H9 (cell line): ENCODE results near the gene CD300A. TPM values are rescaled to one million over a fixed set of nuclear protein-coding genes. Genes with fewer than 3 reads are reported as not detected.

Experiments used
- DNase-seq: peaks from one replicate; pipeline ENCODE4 v3.0.0-alpha.2; 2017
- H2AFZ ChIP-seq: one replicate; pipeline ENCODE4 v1.6.1; 2013; ENCODE audit warnings: mild to moderate bottlenecking, low read length, control low read depth, moderate library complexity
- H2AK5ac ChIP-seq: 2 replicates; pipeline ENCODE4 v1.6.1; 2013; ENCODE audit warnings: low read length, control low read depth, mixed read lengths; ENCODE audit not compliant: insufficient read length
- H2BK120ac ChIP-seq: one replicate; pipeline ENCODE4 v1.6.1; 2013; ENCODE audit warnings: low read depth, mild to moderate bottlenecking, low read length, control low read depth, inconsistent platforms; ENCODE audit not compliant: poor library complexity, severe bottlenecking
- H2BK12ac ChIP-seq: 2 replicates; pipeline ENCODE4 v1.6.1; 2013; ENCODE audit warnings: low read length, control low read depth, mixed read lengths, low read depth; ENCODE audit not compliant: insufficient read length
- H2BK15ac ChIP-seq: 2 replicates; pipeline ENCODE4 v1.6.1; 2013; ENCODE audit warnings: low read depth, low read length, control low read depth
- H2BK20ac ChIP-seq: one replicate; pipeline ENCODE4 v1.6.1; 2013; ENCODE audit warnings: low read depth, mild to moderate bottlenecking, low read length, control low read depth, inconsistent platforms; ENCODE audit not compliant: poor library complexity, severe bottlenecking
- H2BK5ac ChIP-seq: 2 replicates; pipeline ENCODE4 v1.6.1; 2013; ENCODE audit warnings: low read length, control low read depth, mixed read lengths; ENCODE audit not compliant: insufficient read length
- H3K14ac ChIP-seq: 2 replicates; pipeline ENCODE4 v1.6.1; 2013; ENCODE audit warnings: low read length, control low read depth; ENCODE audit not compliant: insufficient read depth
- H3K18ac ChIP-seq: 2 replicates; pipeline ENCODE4 v1.6.1; 2013; ENCODE audit warnings: low read depth, mild to moderate bottlenecking, mixed read lengths, low read length, control low read depth; ENCODE audit not compliant: insufficient read length
- H3K23ac ChIP-seq: 2 replicates; pipeline ENCODE4 v1.6.1; 2013; ENCODE audit warnings: low read length, control low read depth, mixed read lengths, low read depth; ENCODE audit not compliant: insufficient read length
- H3K23me2 ChIP-seq: 2 replicates; pipeline ENCODE4 v1.6.1; 2013; ENCODE audit warnings: low read depth, mild to moderate bottlenecking, mixed read lengths, low read length, control low read depth; ENCODE audit not compliant: insufficient read length, poor library complexity, severe bottlenecking
- H3K27ac ChIP-seq: 2 replicates; pipeline ENCODE4 v1.5.1; 2013; ENCODE audit warnings: low read length, control low read depth, mixed read lengths, low read depth; ENCODE audit not compliant: insufficient read length
- H3K27me3 ChIP-seq: 2 replicates; pipeline ENCODE4 v1.6.1; 2013; ENCODE audit warnings: low read length, control low read depth, inconsistent platforms; ENCODE audit not compliant: insufficient read depth
- H3K4ac ChIP-seq: 2 replicates; pipeline ENCODE4 v1.6.1; 2013; ENCODE audit warnings: low read depth, mild to moderate bottlenecking, control low read depth, inconsistent platforms, low read length, moderate library complexity
- H3K4me1 ChIP-seq: 2 replicates; pipeline ENCODE4 v1.6.1; 2013; ENCODE audit warnings: low read length, control low read depth, inconsistent platforms; ENCODE audit not compliant: insufficient read depth
- H3K4me2 ChIP-seq: 2 replicates; pipeline ENCODE4 v1.6.1; 2013; ENCODE audit warnings: low read length, control low read depth, mixed read lengths; ENCODE audit not compliant: insufficient read length, insufficient read depth
- H3K56ac ChIP-seq: 2 replicates; pipeline ENCODE4 v1.6.1; 2013; ENCODE audit warnings: low read depth, mild to moderate bottlenecking, mixed read lengths, low read length, control low read depth; ENCODE audit not compliant: insufficient read length
- H3K79me1 ChIP-seq: 2 replicates; pipeline ENCODE4 v1.6.1; 2013; ENCODE audit warnings: low read depth, mild to moderate bottlenecking, moderate library complexity, low read length, control low read depth, inconsistent platforms; ENCODE audit not compliant: insufficient read depth, poor library complexity, severe bottlenecking
- H3K79me2 ChIP-seq: 2 replicates; pipeline ENCODE4 v1.6.1; 2013; ENCODE audit warnings: low read length, control low read depth, inconsistent platforms; ENCODE audit not compliant: insufficient read depth
- H3K9ac ChIP-seq: 2 replicates; pipeline ENCODE4 v1.6.1; 2013; ENCODE audit warnings: low read length, control low read depth, mixed read lengths; ENCODE audit not compliant: insufficient read length; ENCODE audit errors: extremely low read depth
- H3K9me3 ChIP-seq: one replicate; pipeline ENCODE4 v1.6.1; 2013; ENCODE audit warnings: low read depth, low read length, inconsistent platforms; ENCODE audit not compliant: control insufficient read depth
- H3T11ph ChIP-seq: one replicate; pipeline ENCODE4 v1.6.1; 2013; ENCODE audit warnings: mild to moderate bottlenecking, low read length, control low read depth, inconsistent platforms
- H4K20me1 ChIP-seq: one replicate; pipeline ENCODE4 v1.6.1; 2013; ENCODE audit not compliant: control insufficient read depth, insufficient read length, insufficient read depth
- H4K5ac ChIP-seq: 2 replicates; pipeline ENCODE4 v1.6.1; 2013; ENCODE audit warnings: low read depth, mild to moderate bottlenecking, mixed read lengths, low read length, control low read depth; ENCODE audit not compliant: insufficient read length
- H4K8ac ChIP-seq: replicated peaks from 2 replicates; pipeline ENCODE4 v1.6.1; 2013; ENCODE audit warnings: low read length, control low read depth, mixed read lengths, low read depth; ENCODE audit not compliant: insufficient read length
- H4K91ac ChIP-seq: 2 replicates; pipeline ENCODE4 v1.6.1; 2013; ENCODE audit warnings: low read depth, mild to moderate bottlenecking, moderate library complexity, mixed read lengths, low read length, control low read depth; ENCODE audit not compliant: insufficient read length
- H3K27ac Mint-ChIP-seq, 3 experiments: 2 replicates in 2 of 3; 3 replicates in 1 of 3; pipeline ENCODE4 v1.8.0; 2020 to 2021; ENCODE audit warnings: mixed read lengths in 3 of 3, mild to moderate bottlenecking in 1 of 3, moderate library complexity in 1 of 3
- H3K27me3 Mint-ChIP-seq: 2 replicates; pipeline ENCODE4 v1.8.0; 2021; ENCODE audit warnings: low read depth, mild to moderate bottlenecking, moderate library complexity, mixed read lengths
- H3K36me3 Mint-ChIP-seq, 3 experiments: 2 replicates in 2 of 3; 3 replicates in 1 of 3; pipeline ENCODE4 v1.8.0; 2020 to 2021; ENCODE audit warnings: low read depth in 3 of 3, mixed read lengths in 3 of 3; ENCODE audit not compliant: insufficient read depth in 1 of 3
- H3K4me1 Mint-ChIP-seq, 2 experiments: 2 replicates each; pipeline ENCODE4 v1.8.0; 2020; ENCODE audit warnings: mixed read lengths in 2 of 2
- H3K4me3 Mint-ChIP-seq, 2 experiments: 2 replicates in 1 of 2; 3 replicates in 1 of 2; pipeline ENCODE4 v1.8.0; 2020 to 2021; ENCODE audit warnings: mild to moderate bottlenecking in 2 of 2, mixed read lengths in 2 of 2, moderate library complexity in 1 of 2
- H3K9me3 Mint-ChIP-seq, 2 experiments: 2 replicates in 1 of 2; 3 replicates in 1 of 2; pipeline ENCODE4 v1.8.0; 2020; ENCODE audit warnings: mild to moderate bottlenecking in 2 of 2, mixed read lengths in 2 of 2, moderate library complexity in 1 of 2
- WGBS: extraction: QIAGEN DNeasy Blood & Tissue Kit; methylation state at CpG from one replicate; pipeline ENCODE4 v1.1.7; 2013; ENCODE audit warnings: missing lambda C conversion rate, low lambda C conversion rate, mixed read lengths; ENCODE audit not compliant: insufficient read length; ENCODE audit errors: extremely low coverage; 5-methylcytosine and 5-hydroxymethylcytosine counted together
- total RNA-seq: library from RNA; stranded (reverse); gene quantifications from 2 replicates; pipeline ENCODE4 v1.2.1, GENCODE V29; 2021
- TF ChIP-seq, protein P1 (sequence below): fragments of 200-600 bp; sonication (generic); conservative IDR thresholded peaks from 3 replicates; pipeline ENCODE4 v1.8.0; 2021; ENCODE audit warnings: antibody characterized with exemption, mild to moderate bottlenecking

The CD300A gene
- total RNA-seq, 1 experiment from 2014 or later, result not detected

DNA sequence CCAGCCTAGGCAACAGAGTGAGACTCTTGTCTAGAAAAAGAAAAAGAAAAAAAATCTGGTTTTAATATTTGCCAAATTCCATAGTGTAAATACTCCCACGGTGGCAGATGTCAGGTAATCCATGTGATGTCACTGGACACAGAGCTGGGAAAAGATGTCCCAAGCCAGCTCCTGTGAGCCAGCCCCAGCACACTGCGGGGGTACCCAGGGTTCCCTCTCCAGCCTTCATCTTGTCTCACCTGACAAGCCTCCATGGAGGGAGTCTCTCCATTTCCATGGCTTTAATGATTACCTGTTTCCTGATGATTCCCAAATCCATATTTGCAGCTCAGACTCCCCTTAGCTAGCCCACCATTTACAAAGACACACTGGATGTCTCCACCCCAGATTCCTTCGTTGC is 60.2 kb downstream of the CD300A start:
- H3K27me3 Mint-ChIP-seq, result peaks cover 75% of the 10 kb centered on the region
- no peak overlapping the region for H3K27ac ChIP-seq

More for the DNA sequence above, 60.2 kb downstream of the CD300A start:
- H3K23ac ChIP-seq, result no peak overlapping the region
- peaks cover 1% of the 10 kb centered on the region for H3K4me1 ChIP-seq
- no peak overlapping the region for H4K8ac ChIP-seq
- H3K9ac ChIP-seq, result no peak overlapping the region
- H3K4me1 Mint-ChIP-seq, result peaks cover under 1 to 3% of the 10 kb centered on the region in 2 experiments; a peak in 2 of 4 replicates
- no peak overlapping the region for H3K4me2 ChIP-seq
- no peak overlapping the region; a peak in 2 of 7 replicates for H3K27ac Mint-ChIP-seq
- H3T11ph ChIP-seq, result no peak overlapping the region
- no peaks in the 10 kb centered on the region for H3K79me2 ChIP-seq
- H3K9me3 ChIP-seq, result no peaks in the 10 kb centered on the region
- no peak for DNase-seq
- H4K20me1 ChIP-seq, result no peaks in the 10 kb centered on the region
- no peak overlapping the region for H3K56ac ChIP-seq
- H3K18ac ChIP-seq, result no peak overlapping the region
- no peaks in the 10 kb centered on the region; the same call in 1 of the 2 replicates for H3K27me3 ChIP-seq
- H2BK5ac ChIP-seq, result no peak overlapping the region
- no CpG with 5 or more reads among the region's 3 CpGs for WGBS
- H3K4ac ChIP-seq, result no peak overlapping the region
- H3K14ac ChIP-seq, result no peak overlapping the region
- H4K5ac ChIP-seq, result no peak overlapping the region
- no peak overlapping the region for H2BK120ac ChIP-seq
- H2AK5ac ChIP-seq, result no peak overlapping the region
- H3K23me2 ChIP-seq, result no peaks in the 10 kb centered on the region
- no peaks in the 10 kb centered on the region; a peak in 1 of 7 replicates for H3K36me3 Mint-ChIP-seq
- H3K79me1 ChIP-seq, result no peaks in the 10 kb centered on the region
- TF ChIP-seq, protein P1, sequence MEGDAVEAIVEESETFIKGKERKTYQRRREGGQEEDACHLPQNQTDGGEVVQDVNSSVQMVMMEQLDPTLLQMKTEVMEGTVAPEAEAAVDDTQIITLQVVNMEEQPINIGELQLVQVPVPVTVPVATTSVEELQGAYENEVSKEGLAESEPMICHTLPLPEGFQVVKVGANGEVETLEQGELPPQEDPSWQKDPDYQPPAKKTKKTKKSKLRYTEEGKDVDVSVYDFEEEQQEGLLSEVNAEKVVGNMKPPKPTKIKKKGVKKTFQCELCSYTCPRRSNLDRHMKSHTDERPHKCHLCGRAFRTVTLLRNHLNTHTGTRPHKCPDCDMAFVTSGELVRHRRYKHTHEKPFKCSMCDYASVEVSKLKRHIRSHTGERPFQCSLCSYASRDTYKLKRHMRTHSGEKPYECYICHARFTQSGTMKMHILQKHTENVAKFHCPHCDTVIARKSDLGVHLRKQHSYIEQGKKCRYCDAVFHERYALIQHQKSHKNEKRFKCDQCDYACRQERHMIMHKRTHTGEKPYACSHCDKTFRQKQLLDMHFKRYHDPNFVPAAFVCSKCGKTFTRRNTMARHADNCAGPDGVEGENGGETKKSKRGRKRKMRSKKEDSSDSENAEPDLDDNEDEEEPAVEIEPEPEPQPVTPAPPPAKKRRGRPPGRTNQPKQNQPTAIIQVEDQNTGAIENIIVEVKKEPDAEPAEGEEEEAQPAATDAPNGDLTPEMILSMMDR, result no peak
- H2BK15ac ChIP-seq, result no peak overlapping the region
- peaks cover 0 to 6% of the 10 kb centered on the region in 2 experiments; a peak in 3 of 5 replicates for H3K9me3 Mint-ChIP-seq
- H2BK12ac ChIP-seq, result no peak overlapping the region
- no peak overlapping the region for H4K91ac ChIP-seq
- no peak overlapping the region for H3K4me3 Mint-ChIP-seq
- H2AFZ ChIP-seq, result no peak overlapping the region
- no peak overlapping the region for H2BK20ac ChIP-seq
